ENCODE results near the gene MRGPRX2. TPM values are rescaled to one million over a fixed set of nuclear protein-coding genes. Genes with fewer than 3 reads are reported as not detected.

Gene MRGPRX2
- total RNA-seq, 2 donors from 2014 or later, result not detected

GRCh38 chr11:19018901-19019300 is 41.6 kb downstream of the MRGPRX2 start:
- Mint-ChIP-seq H3K27me3 (peaks cover 57% of the 10 kb centered on the region), H3K4me1 (no peaks in the 10 kb centered on the region), H3K4me3 (no peak overlapping the region), H3K27ac (no peak overlapping the region), H3K36me3 (ENCODE audit: low read depth) (no peaks in the 10 kb centered on the region)
- ATAC-seq (no peak), DNase-seq (no peak)
- H3K9me3 ChIP-seq (ENCODE audit: control insufficient read depth, low read length, poor library complexity, severe bottlenecking), result no peaks in the 10 kb centered on the region

- peaks cover 38% of the 10 kb centered on the region for H3K27me3 Mint-ChIP-seq
- no peak overlapping the region for H3K27ac Mint-ChIP-seq
- DNase-seq, result no peak
- no peaks in the 10 kb centered on the region for H3K36me3 Mint-ChIP-seq (ENCODE audit: low read depth)
- ATAC-seq, result no peak
- H3K9me3 ChIP-seq (ENCODE audit: control insufficient read depth, low read length, poor library complexity, severe bottlenecking), result no peaks in the 10 kb centered on the region
- no peaks in the 10 kb centered on the region for H3K4me1 Mint-ChIP-seq
- H3K4me3 Mint-ChIP-seq, result no peak overlapping the region
Observed at GRCh38 chr11:19013181-19013857, 47.2 kb downstream of the MRGPRX2 start.

GRCh38 chr11:19012636-19013035 is 47.9 kb downstream of the MRGPRX2 start:
- H3K27ac Mint-ChIP-seq, result no peak overlapping the region
- peaks cover 31% of the 10 kb centered on the region for H3K27me3 Mint-ChIP-seq
- H3K4me1 Mint-ChIP-seq, result no peaks in the 10 kb centered on the region

More at GRCh38 chr11:19012636-19013035, 47.9 kb downstream of the MRGPRX2 start:
- H3K9me3 ChIP-seq (ENCODE audit: control insufficient read depth, low read length, poor library complexity, severe bottlenecking), result no peaks in the 10 kb centered on the region
- Mint-ChIP-seq H3K36me3 (ENCODE audit: low read depth) (no peaks in the 10 kb centered on the region), H3K4me3 (no peak overlapping the region)
- ATAC-seq, result no peak
- DNase-seq, result no peak

Other genes starting within 250 kb of the MRGPRX2 start
- gene MRGPRX1, start 121.3 kb downstream of the MRGPRX2 start, total RNA-seq, result not detected
- gene ZDHHC13, start 56.5 kb upstream of the MRGPRX2 start, total RNA-seq, result 10 to 100 TPM in 1 of 2 donors, 1 to 10 TPM in 1; 7.3 to 13.3 TPM
- not detected for gene CSRP3, start 141.3 kb upstream of the MRGPRX2 start, total RNA-seq
- gene E2F8, start 180.2 kb upstream of the MRGPRX2 start, total RNA-seq, result under 1 TPM in 1 of 2 donors, not detected in 1; 0.21 TPM